ENCODE results near the gene CD9. TPM values are rescaled to one million over a fixed set of nuclear protein-coding genes. Genes with fewer than 3 reads are reported as not detected.

CD9 gene
- total and polyA plus RNA-seq, 2 donors (not counting 1 experiment from before 2014, with no cell fraction given), result 7.2 to 12.8 TPM

GRCh38 chr12:6279631-6280030, 79.4 kb downstream of the CD9 start:
- H3K4me3 Mint-ChIP-seq, result peak overlapping the region; percentile 52
- no peak overlapping the region for H3K4me3 ChIP-seq (ENCODE audit: control extremely low read depth in 1 of 5, extremely low read depth in 1 of 5, insufficient read depth in 1 of 5, low read depth in 2 of 5, low read length in 4 of 5)
- no peaks in the 10 kb centered on the region for H3K36me3 ChIP-seq (replicated peaks in 1 of 2; ENCODE audit: control extremely low read depth in 1 of 2, control insufficient read depth in 1 of 2, extremely low read depth in 1 of 2, insufficient read depth in 2 of 2, low read length in 1 of 2)
- peaks cover 10 to 11% of the 10 kb centered on the region in 2 donors for H3K4me1 ChIP-seq (ENCODE audit: control insufficient read depth in 2 of 2, insufficient read depth in 2 of 2, low read length in 2 of 2)
- intact Hi-C loops (cut with micrococcal nuclease), result no loop called here
- H3K9me3 Mint-ChIP-seq (ENCODE audit: insufficient read depth), result no peaks in the 10 kb centered on the region
- H3K27me3 ChIP-seq (replicated peaks in 1 of 4; ENCODE audit: control extremely low read depth in 1 of 4, control insufficient read depth in 3 of 4, insufficient read depth in 4 of 4, low read length in 3 of 4), result peaks cover 0 to 32% (median 21%) of the 10 kb centered on the region in 4 experiments
- no peak overlapping the region for H3K27ac Mint-ChIP-seq
- POLR2A ChIA-PET, result no interaction called here
- ATAC-seq (ENCODE audit: low read depth) (no peak), DNase-seq (no peak)
- CTCF ChIA-PET, result interaction anchor here (0.9 to 8.2 kb wide), 13 partner anchors 8 to 291 kb away, joined by 3 to 127 read pairs (median 4); partner anchors contain the start of gene CD9
- H3K4me2 ChIP-seq (replicated peaks; ENCODE audit: low read depth, low read length, poor library complexity, severe bottlenecking), result no peak overlapping the region
- peaks cover 6% of the 10 kb centered on the region for H3K4me1 Mint-ChIP-seq
- TF ChIP-seq EZH2 (IDR thresholded peaks at IDR 0.05; ENCODE audit: borderline replicate concordance, insufficient read depth, low read depth, low read length, poor library complexity, severe bottlenecking) (no peak), CTCF (IDR thresholded peaks at IDR 0.05) (no peak)
- no peaks in the 10 kb centered on the region for H4K20me1 ChIP-seq (ENCODE audit: control insufficient read depth, insufficient read depth, low read length, poor library complexity, severe bottlenecking)
- no peak overlapping the region for H3K27ac ChIP-seq (ENCODE audit: low read length in 2 of 2)
- no peak overlapping the region for H2AFZ ChIP-seq (ENCODE audit: insufficient read depth, low read depth, low read length, poor library complexity, severe bottlenecking)
- H3K27me3 Mint-ChIP-seq, result peaks cover 71% of the 10 kb centered on the region
- no peak overlapping the region for H3K9ac ChIP-seq (ENCODE audit: low read length)
- 92% methylated on average over 6 of the region's 8 CpGs for WGBS (ENCODE audit: insufficient coverage)
- H3K79me2 ChIP-seq (ENCODE audit: control insufficient read depth, insufficient read depth, low read length), result no peaks in the 10 kb centered on the region
- H3K9me3 ChIP-seq (ENCODE audit: control extremely low read depth in 1 of 3, control insufficient read depth in 2 of 3, insufficient read depth in 1 of 3, low read length in 2 of 3), result peaks cover 0 to 3% (median 0%) of the 10 kb centered on the region in 3 donors

DNA sequence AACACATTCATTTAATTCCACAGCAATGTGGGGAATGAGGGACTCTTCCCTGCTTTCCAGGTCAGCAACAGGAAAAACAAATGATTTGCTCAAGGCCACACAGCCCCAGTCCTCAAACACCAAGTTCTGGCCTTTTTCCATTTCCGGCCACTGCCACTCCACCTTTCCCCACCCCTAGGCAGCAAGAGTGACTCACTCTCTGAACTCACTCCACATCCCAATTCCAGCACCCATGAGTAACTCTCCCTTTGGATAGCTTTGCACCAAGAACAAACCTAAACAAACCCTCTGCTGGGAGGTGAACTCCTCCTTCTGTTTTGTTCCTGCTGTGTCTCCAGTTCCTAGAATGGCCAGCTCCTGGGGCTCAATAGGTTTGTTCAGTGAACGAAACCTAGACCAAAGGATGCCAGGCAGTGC, 79.9 kb downstream of the CD9 start:
- TF ChIP-seq CTCF (IDR thresholded peaks at IDR 0.05) (no peak), EZH2 (IDR thresholded peaks at IDR 0.05; ENCODE audit: borderline replicate concordance, insufficient read depth, low read depth, low read length, poor library complexity, severe bottlenecking) (no peak)
- Histone ChIP-seq H3K27me3 (replicated peaks in 1 of 4; ENCODE audit: control extremely low read depth in 1 of 4, control insufficient read depth in 3 of 4, insufficient read depth in 4 of 4, low read length in 3 of 4) (peaks cover 0 to 32% (median 20%) of the 10 kb centered on the region in 4 experiments), H3K4me3 (ENCODE audit: control extremely low read depth in 1 of 5, extremely low read depth in 1 of 5, insufficient read depth in 1 of 5, low read depth in 2 of 5, low read length in 4 of 5) (no peak overlapping the region), H3K36me3 (replicated peaks in 1 of 2; ENCODE audit: control extremely low read depth in 1 of 2, control insufficient read depth in 1 of 2, extremely low read depth in 1 of 2, insufficient read depth in 2 of 2, low read length in 1 of 2) (no peaks in the 10 kb centered on the region), H3K79me2 (ENCODE audit: control insufficient read depth, insufficient read depth, low read length) (no peaks in the 10 kb centered on the region), H3K9me3 (ENCODE audit: control extremely low read depth in 1 of 3, control insufficient read depth in 2 of 3, insufficient read depth in 1 of 3, low read length in 2 of 3) (peaks cover 0 to 3% (median 0%) of the 10 kb centered on the region in 3 donors), H3K9ac (ENCODE audit: low read length) (no peak overlapping the region), H4K20me1 (ENCODE audit: control insufficient read depth, insufficient read depth, low read length, poor library complexity, severe bottlenecking) (no peaks in the 10 kb centered on the region), H3K4me1 (ENCODE audit: control insufficient read depth in 2 of 2, insufficient read depth in 2 of 2, low read length in 2 of 2) (peaks cover 10 to 15% of the 10 kb centered on the region in 2 donors), H3K4me2 (replicated peaks; ENCODE audit: low read depth, low read length, poor library complexity, severe bottlenecking) (no peak overlapping the region), H3K27ac (ENCODE audit: low read length in 2 of 2) (no peak overlapping the region), H2AFZ (ENCODE audit: insufficient read depth, low read depth, low read length, poor library complexity, severe bottlenecking) (no peak overlapping the region)
- H3K4me1 Mint-ChIP-seq, result peaks cover 6% of the 10 kb centered on the region
- H3K9me3 Mint-ChIP-seq (ENCODE audit: insufficient read depth), result no peaks in the 10 kb centered on the region
- ChIA-PET POLR2A (no interaction called here), CTCF (interaction anchor here (0.6 to 8.2 kb wide), 6 partner anchors 55 to 292 kb away, joined by 3 to 127 read pairs (median 4); partner anchors contain the start of gene CD9)
- H3K27ac Mint-ChIP-seq, result no peak overlapping the region
- DNase-seq (no peak), ATAC-seq (ENCODE audit: low read depth) (no peak)
- intact Hi-C loops (cut with micrococcal nuclease), result no loop called here
- peak overlapping the region; percentile 5 for H3K4me3 Mint-ChIP-seq
- WGBS (ENCODE audit: insufficient coverage), result 100% methylated on average over 1 of the region's 2 CpGs
- peaks cover 71% of the 10 kb centered on the region for H3K27me3 Mint-ChIP-seq

All from B cell (primary cell).